Activated CD4-positive, alpha-beta T cell treated with anti-CD3 and anti-CD28 coated beads, Interleukin-10, Interleukin-2, amounts not matched to agents 100 ng/mL and 50 ng/mL, durations not matched to agents 16 hours and 8 hours (primary cell): ENCODE measurements around the gene CASQ1.

Experiments used
- DNase-seq: peaks from one replicate; pipeline ENCODE4 v3.0.0-alpha.2; 2020

The CASQ1 gene

DNA sequence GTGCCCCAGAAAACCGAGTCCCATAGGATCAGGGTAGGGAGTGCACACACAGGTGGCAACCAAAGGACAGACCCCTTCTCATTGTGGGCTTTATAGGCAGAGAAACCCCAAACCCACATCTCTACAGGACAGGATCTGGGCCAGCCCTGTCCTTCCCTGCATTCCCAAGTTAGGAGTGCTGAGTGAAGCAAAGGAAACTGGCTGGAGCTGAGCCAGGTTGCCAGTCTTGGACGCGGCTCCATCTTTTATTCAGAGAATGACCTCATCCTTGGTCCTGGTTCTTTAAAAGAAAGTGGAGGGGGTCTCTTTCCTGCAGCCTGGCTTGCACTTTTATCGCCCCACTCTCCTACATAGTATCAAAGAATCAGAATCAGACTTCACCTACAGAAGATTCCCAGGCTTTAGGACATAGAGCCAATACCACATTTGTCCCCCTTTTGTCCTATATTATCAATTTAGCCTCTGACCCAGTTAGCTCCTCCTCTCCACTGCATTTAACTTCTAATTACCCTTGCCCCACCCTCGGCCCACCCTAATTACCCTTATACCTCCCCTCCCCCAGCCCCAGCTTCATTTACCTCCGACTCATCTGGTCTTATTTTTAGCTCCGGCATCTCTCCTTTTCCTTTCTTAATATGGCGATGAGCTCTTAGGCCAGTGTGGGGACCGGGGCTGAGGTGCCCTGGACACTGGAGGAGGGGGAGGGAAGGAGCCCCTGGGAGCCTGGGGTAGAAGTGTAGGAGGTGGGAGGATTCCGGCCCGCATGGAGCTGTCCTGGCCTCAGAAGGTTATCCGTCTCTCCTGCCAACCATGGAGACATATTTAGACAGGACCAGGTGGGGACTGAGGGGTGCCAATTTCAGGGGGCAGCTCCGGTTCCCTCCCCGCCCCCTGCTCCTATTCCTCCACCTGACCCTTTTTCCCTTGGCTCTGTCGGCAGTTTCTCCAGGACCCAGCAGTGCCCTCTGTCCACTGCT is at the start of gene CASQ1:
CASQ1 (plus strand) TSS at position 927 of the 977 bp plus-strand sequence. CDS start 177 bp downstream, outside the sequence.
- no peak for DNase-seq

DNA sequence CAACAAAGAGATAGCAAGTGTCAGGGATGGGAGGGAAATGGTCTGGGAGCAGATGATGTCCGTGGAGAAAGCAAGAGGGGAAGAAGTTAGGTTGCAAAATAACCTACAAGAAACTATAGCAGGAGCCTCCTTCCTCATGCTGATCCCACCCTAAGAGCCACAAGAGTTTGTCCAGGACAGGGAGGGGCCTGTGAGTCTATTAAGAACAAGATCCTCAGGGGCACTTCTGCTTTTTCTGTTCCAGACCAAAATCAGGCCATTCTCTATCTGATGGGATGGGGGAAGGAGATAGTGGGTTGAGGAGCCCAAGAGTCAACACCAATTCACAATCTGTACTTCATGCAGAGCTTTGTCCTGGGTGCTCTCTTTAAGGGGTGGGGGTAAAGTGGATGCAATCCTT is 46.7 kb upstream of the CASQ1 start:
- no peak for DNase-seq

DNA sequence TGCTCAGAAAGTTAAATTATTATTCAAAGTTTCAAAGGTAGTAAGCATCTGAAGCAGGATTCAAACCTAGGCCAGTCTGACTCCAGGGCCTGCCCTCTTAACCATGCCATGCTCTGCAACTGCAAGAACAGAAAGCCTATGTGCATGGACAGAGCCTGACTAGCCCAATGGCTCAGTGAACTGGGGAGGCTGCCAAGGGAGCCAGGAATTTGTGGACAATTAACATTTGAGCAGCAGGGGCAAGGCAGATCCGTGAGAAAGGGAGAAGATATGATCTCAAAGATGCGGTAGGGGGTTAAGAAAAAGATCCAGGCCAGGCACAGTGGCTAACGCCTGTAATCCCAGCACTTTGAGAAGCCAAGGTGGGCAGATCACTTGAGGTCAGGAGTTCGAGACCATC is 45.5 kb upstream of the CASQ1 start:
- no peak for DNase-seq

DNA sequence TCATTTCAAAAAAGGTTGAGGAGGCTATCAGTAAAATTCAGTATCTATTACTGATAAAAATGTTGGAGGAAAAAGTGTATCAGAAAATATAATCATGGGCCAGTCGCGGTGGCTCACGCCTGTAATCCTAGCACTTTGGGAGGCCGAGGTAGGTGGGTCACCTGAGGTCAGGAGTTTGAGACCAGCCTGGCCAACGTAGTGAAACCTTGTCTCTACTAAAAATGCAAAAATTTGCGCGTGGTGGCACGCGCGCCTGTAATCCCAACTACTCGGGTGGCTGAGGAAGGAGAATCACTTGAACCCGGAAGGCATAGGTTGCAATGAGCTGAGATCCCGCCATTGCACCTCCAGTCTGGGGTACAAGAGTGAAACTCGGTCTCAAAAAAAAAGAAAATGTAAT is 44.3 kb upstream of the CASQ1 start:
- no peak for DNase-seq

DNA sequence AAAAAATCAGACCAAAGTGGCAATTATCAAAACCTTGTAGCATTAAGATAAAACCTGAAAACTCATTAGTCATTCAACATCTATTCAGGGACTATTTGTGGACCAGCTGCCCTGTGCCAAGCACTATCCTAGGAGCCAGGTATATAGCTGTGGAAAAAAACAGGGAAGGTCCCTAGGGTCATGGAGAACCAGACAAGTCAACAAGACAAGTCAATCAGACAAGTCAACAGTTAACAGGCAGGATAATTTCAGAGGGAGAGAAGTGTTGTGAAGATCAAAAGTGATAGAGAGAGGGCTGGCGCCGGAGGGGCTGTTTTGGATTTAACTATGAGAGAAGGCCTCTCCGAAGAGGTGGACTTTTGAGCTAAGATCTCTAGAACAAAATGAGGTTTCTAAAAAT is 42.3 kb upstream of the CASQ1 start:
- no peak for DNase-seq

DNA sequence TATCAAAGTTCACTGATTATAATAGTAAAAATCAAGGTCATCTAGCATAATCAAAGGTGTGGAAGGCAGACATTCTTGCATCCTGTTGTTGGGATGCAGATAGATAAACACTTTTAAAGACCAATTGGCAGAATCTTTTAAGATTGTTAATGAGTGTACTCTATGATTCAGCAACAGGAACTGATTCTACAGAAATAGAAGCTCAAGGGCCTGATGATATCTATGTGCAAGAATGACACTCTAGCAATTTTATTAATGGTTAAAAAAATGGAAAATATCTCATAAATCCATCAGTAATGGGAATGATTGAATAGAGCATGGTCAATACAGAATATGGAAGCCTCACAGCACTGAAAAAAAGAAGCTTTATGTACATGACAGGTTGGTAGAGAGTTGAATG is 41.1 kb upstream of the CASQ1 start:
- no peak for DNase-seq

DNA sequence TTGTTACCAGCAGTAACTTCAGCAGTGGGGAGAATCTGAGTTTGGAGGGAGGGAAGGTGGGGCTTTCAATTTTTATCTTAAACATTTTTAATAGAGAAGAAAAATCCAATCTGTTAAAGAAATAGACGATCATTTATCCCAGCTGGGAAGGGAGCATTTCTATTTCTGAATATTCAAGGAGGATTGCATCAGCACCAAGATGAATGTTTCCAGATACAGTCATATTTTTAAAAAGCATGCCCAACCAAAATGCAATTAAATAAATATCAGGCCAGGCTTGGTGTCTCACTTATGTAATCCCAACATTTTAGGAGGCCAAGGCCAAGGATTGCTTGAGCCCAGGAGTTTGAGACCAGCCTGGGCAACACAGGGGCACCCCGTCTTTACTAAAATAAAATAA is 40.7 kb upstream of the CASQ1 start:
- no peak for DNase-seq

DNA sequence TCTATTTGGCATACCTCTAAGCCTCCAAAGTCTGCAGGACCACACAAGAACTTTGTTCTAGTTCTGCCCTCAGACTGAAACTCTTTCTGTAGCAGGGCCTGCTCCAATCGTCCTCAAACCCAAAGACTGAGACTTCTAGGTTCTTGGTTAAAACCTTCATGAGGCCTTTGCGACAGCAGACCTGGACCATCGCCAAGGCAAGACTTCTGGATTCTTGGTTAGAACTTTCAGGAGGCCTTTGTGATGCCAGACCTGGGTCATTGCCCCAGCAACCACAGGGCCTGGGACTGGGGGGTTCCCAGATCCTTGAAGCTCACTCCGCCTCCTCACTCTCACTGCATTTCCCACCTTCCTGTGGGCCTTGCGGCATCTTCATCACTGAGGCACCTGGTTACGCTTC is 39.1 kb upstream of the CASQ1 start, which contains the start of gene ATP1A4:
ATP1A4 (plus strand) TSS at position 301 of the 400 bp plus-strand sequence. CDS start 438 bp downstream, outside the sequence.
- no peak for DNase-seq

DNA sequence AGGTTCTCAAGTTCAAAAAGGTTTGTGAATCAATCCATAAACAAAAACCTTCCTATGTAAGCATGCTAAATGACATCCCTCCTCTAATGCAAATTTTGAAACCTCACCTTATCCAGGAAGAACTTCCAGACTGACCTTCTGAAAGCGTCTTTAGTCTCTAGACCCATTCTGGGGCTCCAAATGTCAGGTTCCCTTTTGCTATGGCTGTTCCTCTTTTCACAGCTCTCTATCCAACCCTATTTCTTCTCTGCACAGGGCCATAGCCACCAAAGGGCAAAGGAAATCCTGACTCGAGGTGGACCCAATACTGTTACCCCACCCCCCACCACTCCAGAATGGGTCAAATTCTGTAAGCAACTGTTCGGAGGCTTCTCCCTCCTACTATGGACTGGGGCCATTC is 35.6 kb upstream of the CASQ1 start:
- no peak for DNase-seq

DNA sequence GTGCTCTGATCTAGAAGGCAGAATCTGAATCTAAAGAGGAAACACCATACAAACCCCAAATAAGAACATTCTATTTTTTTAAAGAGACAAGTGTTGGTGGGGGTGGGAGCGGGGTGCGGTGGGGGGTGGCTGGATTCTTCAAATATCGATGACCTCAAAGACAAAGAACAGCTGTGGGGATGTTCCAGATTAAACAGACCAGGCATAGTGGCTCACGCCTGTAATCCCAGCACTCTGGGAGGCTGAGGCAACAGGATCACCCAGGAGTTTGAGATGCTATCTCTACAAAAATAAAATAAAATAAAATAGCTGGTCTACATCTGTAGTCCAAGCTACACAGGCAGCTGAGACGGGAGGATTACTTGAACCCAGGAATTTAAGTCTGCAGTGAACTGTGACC is 34.0 kb upstream of the CASQ1 start:
- no peak for DNase-seq

DNA sequence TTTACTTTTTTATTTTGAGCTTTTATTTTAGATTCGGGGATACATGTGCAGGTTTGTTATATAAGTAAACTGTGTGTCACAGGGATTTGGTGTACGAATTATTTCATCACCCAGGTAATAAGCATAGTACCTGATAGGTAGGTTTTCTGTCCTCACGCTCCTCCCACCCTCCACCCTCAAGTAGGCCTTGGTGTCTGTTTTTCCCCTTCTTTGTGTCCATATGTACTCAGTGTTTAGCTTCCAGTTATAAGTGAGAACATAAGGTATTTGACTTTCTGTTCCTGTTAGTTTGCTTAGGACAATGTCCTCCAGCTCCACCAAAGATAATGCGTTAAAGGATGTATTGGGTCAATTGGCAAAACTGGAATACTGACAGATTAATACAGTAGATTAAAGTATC is 33.2 kb upstream of the CASQ1 start:
- no peak for DNase-seq

DNA sequence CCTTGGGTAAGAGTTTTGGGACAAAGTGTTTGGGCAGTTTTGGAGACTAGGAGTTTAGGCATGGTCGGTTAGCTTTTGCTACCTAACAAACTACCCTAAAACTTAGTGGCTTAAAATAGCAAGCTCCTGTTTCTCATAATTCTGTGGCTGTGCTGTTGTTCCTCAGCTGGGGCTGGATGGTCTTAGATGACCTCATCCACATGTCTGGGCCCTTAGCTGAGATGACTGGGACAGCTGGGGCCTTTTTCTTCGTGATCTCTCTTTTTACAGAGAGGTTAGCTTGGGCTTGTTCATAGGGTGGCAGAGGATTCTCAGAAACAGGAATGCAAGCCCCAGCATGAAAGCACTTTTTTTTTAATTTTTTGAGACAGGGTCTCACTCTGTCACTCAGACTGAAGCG is 32.3 kb upstream of the CASQ1 start:
- DNase-seq: no peak

DNA sequence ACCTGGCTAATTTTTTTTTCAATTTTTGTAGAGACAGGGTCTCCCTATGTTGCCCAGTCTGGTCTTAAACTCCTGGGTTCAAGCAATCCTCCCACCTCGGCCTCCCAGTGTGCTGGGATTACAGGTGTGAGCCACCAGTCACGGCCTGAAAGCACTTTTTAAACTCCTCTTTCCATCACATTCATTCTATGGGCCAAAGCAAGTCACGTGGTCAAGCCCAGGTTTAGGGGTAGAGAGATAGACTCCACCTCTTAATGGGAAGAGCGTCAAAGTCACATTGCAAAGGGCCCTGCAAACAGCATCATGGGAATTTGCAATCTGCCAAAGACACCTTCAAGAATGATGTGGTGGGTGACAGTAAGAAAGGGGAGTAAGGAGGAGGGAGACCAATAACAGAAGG is 31.8 kb upstream of the CASQ1 start:
- no peak for DNase-seq

DNA sequence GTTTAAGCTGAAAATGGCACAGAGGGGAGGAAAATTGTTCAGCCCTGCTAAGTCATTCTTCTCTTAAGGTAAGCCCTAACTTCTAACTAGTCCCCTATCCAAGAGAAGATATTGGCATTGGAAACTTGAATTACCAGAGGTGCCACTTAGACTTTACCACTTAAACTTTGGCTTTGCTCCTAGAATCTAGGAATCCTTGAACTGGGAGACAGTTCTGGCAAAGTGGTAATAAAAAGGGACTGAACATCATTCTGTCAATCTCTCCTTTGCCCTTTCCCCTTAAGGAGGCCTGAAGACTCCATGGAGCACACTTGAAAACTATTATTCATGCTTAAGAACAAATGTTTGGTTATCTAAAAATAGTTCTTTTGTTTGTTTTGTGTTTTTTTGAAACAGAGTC is 30.5 kb upstream of the CASQ1 start:
- no peak for DNase-seq

DNA sequence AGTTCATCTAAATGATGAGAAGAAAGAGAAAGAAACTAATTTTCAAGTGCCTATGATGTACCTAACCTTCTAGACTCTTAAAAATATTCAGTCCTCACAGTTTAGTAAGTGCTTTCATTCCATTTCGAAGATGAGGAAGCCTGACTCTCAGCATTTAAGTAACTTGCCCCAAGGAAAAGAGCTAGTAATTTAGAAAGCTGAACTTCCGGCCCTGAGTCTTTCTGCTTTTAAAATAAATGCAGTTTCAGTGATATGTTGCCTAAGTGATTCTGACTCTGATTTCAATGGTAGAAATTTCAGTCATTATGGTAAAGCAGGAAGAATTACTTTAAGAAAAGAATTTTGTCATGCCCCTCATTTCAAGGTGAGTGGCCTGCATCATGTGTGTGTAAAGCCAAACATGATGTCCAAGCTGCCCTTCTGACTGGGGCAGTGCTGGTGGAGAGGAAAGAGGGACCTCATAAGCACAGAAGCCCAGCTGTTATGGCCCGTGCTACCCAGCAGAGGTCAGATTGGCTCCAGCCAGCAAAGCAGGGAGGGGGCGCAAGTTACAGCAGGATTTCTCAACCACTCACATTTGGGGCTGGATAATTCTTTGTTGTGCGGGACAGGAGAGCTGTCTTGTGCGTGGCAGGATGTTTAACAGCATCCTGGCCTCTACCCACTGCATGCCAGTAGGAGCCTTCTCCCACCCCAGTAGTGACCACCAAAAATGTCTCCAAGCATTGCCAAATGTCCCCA is 28.2 kb upstream of the CASQ1 start:
- DNase-seq: peak; percentile 34

DNA sequence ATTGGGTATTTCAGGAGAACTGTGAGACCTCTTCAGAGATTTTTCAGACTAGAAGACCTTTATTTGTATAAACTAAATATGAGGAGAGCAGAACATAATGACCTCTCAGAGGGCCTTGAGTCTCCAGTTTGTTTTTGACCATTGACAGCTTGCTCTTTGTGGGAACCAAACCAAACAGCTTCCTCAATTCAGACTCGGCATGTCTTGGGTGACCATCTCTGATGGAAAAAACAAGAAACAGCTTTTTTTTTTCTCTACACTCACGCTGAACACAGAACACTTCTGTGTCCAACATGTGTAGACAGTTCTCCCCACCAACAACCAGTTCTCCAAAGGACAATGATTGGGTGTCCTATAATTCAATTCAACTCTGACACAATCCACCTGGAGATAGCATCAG is 27.4 kb upstream of the CASQ1 start:
- no peak for DNase-seq

DNA sequence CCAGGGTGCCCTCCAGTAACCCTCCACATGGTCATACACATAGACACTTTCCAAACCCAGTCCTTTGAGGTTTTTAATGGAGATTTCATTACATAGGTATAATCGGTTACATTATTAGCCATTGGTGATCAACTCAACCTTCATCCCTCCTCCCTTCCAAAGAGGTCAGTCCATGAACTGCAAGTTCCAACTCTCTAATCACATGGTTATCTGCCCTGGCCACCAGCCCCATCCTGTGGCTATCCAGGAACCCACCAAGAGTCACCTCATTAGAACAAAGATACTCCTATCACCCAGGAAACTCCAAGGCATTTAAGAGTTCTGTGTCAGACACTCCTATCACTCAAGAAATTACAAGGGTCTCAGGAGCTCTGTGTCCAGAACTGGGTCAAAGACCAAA is 26.8 kb upstream of the CASQ1 start:
- DNase-seq: no peak

DNA sequence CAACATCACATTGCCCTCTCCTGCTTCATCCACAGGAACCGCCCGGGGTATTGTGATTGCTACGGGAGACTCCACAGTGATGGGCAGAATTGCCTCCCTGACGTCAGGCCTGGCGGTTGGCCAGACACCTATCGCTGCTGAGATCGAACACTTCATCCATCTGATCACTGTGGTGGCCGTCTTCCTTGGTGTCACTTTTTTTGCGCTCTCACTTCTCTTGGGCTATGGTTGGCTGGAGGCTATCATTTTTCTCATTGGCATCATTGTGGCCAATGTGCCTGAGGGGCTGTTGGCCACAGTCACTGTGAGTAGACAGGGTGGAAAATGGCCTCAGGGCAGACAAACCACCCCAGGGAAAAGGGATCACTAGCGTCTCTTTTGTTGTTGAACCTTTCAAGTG is 26.3 kb upstream of the CASQ1 start:
- no peak for DNase-seq

DNA sequence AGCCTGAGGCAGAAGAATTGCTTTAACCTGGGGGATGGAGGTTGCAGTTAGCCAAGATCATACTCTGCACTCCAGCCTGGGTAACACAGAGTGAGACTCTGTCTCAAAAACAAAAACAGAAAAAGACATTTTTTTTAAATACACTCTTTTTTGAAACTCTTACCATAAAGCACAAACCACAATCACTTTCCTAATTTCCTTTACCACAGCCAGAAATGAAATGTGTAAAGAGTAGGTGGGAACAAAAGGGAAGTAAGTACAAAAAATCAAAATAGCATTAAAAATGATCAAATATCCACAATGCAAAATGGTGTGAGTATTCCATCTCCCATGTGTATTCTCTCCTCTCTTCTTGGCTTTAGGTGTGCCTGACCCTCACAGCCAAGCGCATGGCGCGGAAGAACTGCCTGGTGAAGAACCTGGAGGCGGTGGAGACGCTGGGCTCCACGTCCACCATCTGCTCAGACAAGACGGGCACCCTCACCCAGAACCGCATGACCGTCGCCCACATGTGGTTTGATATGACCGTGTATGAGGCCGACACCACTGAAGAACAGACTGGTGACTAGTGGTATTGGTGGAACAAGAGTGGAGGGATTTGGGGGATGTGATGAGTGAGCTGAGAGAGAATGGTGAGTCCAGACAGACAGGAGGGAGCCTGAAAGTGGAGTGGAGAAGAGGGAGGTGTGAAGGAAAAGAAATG is 24.1 kb upstream of the CASQ1 start:
- no peak for DNase-seq

DNA sequence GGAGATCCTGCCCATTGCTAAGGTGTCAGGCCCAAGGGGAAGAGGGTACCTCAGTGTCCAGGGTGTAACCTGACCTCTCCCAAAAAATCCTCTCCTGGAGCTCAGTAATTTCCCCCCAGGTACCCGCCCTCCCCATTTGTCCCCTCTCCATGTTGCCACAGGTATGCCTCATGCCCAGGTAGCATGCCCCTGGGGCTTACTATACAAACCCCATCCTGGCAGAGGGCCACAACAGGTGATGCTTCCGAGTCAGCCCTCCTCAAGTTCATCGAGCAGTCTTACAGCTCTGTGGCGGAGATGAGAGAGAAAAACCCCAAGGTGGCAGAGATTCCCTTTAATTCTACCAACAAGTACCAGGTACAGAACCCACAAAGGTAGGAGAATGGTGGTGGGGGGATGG is 23.3 kb upstream of the CASQ1 start:
- DNase-seq: no peak

DNA sequence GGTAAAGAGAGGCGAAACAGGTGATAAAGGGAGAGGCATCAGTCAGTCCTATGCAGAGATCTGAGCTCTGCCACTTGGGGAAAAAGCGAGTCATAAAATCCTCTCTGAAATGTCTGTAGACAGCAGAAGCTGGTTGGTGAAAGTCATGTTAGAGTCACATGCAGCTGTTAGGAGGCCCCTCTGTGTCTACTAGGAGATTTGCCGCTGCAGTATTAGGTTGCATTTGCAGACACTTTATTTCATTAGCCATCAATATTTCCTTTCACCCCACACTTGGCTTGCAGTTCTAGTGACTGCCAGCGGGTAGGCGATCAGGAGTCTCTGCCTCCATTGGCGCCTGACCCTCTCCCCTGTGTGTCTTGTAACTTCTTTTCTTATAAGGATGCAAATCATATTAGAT is 22.8 kb upstream of the CASQ1 start:
- DNase-seq: peak; percentile 21

DNA sequence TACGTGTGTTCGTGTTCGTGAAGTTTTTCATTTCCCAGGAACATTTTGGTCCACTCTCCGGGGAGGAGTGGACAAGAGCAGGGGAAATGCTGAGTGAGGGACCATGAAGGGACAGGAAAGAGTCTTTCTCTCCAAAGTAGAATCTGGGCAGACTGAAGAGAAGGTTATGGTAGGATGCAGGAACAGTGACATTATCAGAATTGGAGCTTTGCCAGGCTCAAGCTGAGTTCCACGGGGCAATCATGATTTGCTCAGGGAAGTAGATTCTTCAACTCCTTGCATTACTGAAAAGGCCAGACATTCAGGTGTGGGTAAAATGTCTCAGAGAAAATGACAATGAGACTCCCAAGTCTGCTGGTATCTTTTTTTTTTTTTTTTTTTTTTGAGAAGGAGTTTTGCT is 22.4 kb upstream of the CASQ1 start:
- DNase-seq: no peak

DNA sequence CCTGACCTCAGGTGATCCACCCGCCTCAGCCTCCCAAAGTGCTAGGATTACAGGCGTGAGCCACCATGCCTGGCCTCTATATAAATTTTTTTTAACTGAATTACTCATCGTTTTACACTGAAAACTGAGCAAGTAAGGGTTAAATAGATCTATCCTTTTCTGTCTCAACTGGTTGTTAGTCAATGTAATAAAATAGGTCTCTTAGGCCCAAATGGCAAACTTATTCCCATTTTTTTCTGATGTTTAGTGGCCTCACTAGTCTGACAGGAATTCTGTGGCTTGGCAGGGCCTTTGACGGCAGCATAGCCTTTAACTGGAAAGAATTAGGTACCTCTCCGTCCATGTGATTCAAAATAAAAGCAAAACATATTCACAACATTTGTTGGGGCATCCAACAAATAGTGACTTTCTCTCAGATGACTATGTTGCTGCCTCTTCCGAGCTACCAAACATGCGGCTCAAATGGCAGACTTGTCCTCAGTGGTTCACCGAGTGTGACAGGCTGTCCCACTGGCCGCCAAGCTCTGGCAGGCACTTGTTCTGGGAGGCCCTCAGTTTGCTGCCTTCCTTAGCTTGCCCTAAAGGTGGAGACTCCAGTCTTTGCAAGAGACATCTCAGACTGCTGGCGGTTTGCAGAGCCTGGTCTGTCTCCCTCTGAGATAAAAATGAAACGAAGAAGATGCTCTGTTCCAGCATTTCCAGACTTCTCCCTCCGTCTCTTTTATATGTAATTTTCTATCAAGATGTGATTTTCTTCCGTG is 21.6 kb upstream of the CASQ1 start:
- DNase-seq: no peak
